Suprapubic skin (tissue), 4 donors: ENCODE measurements around the gene SLF2. TPM values are rescaled to one million over a fixed set of nuclear protein-coding genes. Genes with fewer than 3 reads are reported as not detected.
"Not testable (repeated sequence)": the region's sequence is repeated elsewhere in the genome, so short reads cannot be mapped to it uniquely, and the experiment has no call there.

Experiments
- DNase-seq, 2 donors: peaks; one replicate each; pipeline ENCODE4 v3.0.0-alpha.2; 2019; ENCODE audit warnings: low spot score in 2 of 2
- H3K27ac ChIP-seq: fragments of 200-600 bp; sonication (generic); one replicate; pipeline ENCODE4 v1.5.1; 2019
- H3K27me3 ChIP-seq: fragments of 200-600 bp; sonication (generic); one replicate; pipeline ENCODE4 v1.5.1; 2019
- H3K36me3 ChIP-seq: fragments of 200-600 bp; sonication (generic); one replicate; pipeline ENCODE4 v1.5.1; 2019
- H3K4me1 ChIP-seq: fragments of 200-600 bp; sonication (generic); one replicate; pipeline ENCODE4 v1.5.1; 2019
- H3K4me3 ChIP-seq: fragments of 200-600 bp; sonication (generic); one replicate; pipeline ENCODE4 v1.5.1; 2019; ENCODE audit warnings: mild to moderate bottlenecking
- H3K9me3 ChIP-seq: fragments of 200-600 bp; sonication (generic); one replicate; pipeline ENCODE4 v1.5.1; 2019
- CTCF ChIP-seq, 2 donors: fragments of 200-600 bp in 1 of 2; fragments of 450-650 bp in 1 of 2; sonication (generic) in 1 of 2; IDR thresholded peaks; one replicate each; pipeline ENCODE4 v1.5.1; 2016 to 2019; ENCODE audit warnings: antibody characterized with exemption in 2 of 2, mild to moderate bottlenecking in 1 of 2, moderate library complexity in 1 of 2
- EP300 ChIP-seq: sonication (generic); formaldehyde crosslinking; IDR thresholded peaks from one replicate; pipeline ENCODE4 v1.6.1; 2017; ENCODE audit warnings: antibody characterized with exemption
- POLR2A ChIP-seq, 2 donors: fragments of 450-650 bp; IDR thresholded peaks; one replicate each; pipeline ENCODE4 v1.6.1; 2017; ENCODE audit warnings: antibody characterized with exemption in 2 of 2, mild to moderate bottlenecking in 2 of 2, moderate library complexity in 2 of 2
- POLR2AphosphoS5 ChIP-seq, 3 donors: sonication (generic); formaldehyde crosslinking; IDR thresholded peaks; one replicate each; pipeline ENCODE4 v1.6.1; 2017; ENCODE audit warnings: antibody characterized with exemption in 3 of 3
- WGBS: methylation state at CpG from one replicate; pipeline ENCODE4 v1.1.5; 2018; 5-methylcytosine and 5-hydroxymethylcytosine counted together
- total RNA-seq, 4 donors: library from RNA; depleted of rRNA; stranded (reverse); fragments of >200 nt; gene quantifications; one replicate each; pipeline ENCODE4 v1.1.0, GENCODE V29; 2016

SLF2 gene
- total RNA-seq, 4 donors from 2014 or later = 11.6 to 41.4 (median 15.6) TPM

- H3K27ac ChIP-seq = no peak overlapping the region
- no peak for DNase-seq
- no peaks in the 10 kb centered on the region for H3K36me3 ChIP-seq
- 67% methylated on average over 5 of the region's 5 CpGs for WGBS
- H3K27me3 ChIP-seq = peaks cover 20% of the 10 kb centered on the region
- no peak for TF ChIP-seq EP300
- TF ChIP-seq POLR2AphosphoS5 (IDR thresholded peaks at IDR 0.05) = no peak
- TF ChIP-seq CTCF (IDR thresholded peaks at IDR 0.05) = no peak
- no peak for TF ChIP-seq POLR2A (IDR thresholded peaks at IDR 0.05)
- no peaks in the 10 kb centered on the region for H3K4me1 ChIP-seq
- H3K4me3 ChIP-seq = no peak overlapping the region
- H3K9me3 ChIP-seq = no peaks in the 10 kb centered on the region
Observed at GRCh38 chr10:100881556-100882213, 31.1 kb upstream of the SLF2 start.

GRCh38 chr10:100882252-100882651 lies 30.5 kb upstream of the SLF2 start:
- no peak for DNase-seq
- Histone ChIP-seq H3K27me3 (peaks cover 17% of the 10 kb centered on the region), H3K4me1 (no peaks in the 10 kb centered on the region), H3K36me3 (no peaks in the 10 kb centered on the region), H3K27ac (no peak overlapping the region), H3K9me3 (no peaks in the 10 kb centered on the region), H3K4me3 (no peak overlapping the region)
- WGBS = 68% methylated on average over 8 of the region's 8 CpGs
- TF ChIP-seq CTCF (IDR thresholded peaks at IDR 0.05) = no peak
- TF ChIP-seq POLR2AphosphoS5 (IDR thresholded peaks at IDR 0.05) = no peak
- no peak for TF ChIP-seq POLR2A (IDR thresholded peaks at IDR 0.05)
- no peak for TF ChIP-seq EP300

GRCh38 chr10:100882671-100883311 lies 30.0 kb upstream of the SLF2 start:
- no peak overlapping the region for H3K27ac ChIP-seq
- 63% methylated on average over 23 of the region's 23 CpGs for WGBS
- H3K4me3 ChIP-seq = no peak overlapping the region
- H3K27me3 ChIP-seq = peaks cover 17% of the 10 kb centered on the region
- no peak for DNase-seq
- no peaks in the 10 kb centered on the region for H3K36me3 ChIP-seq
- H3K9me3 ChIP-seq = no peaks in the 10 kb centered on the region
- no peak for TF ChIP-seq CTCF (IDR thresholded peaks at IDR 0.05)
- no peak for TF ChIP-seq POLR2A (IDR thresholded peaks at IDR 0.05)
- TF ChIP-seq POLR2AphosphoS5 (IDR thresholded peaks at IDR 0.05) = no peak
- TF ChIP-seq EP300 = no peak
- H3K4me1 ChIP-seq = no peaks in the 10 kb centered on the region

GRCh38 chr10:100883312-100883821 lies 29.4 kb upstream of the SLF2 start:
- WGBS = 64% methylated on average over 12 of the region's 14 CpGs
- H3K4me1 ChIP-seq = no peaks in the 10 kb centered on the region
- peak in 1 of 2 donors; percentile 44 for DNase-seq
- TF ChIP-seq CTCF (IDR thresholded peaks at IDR 0.05) (no peak), POLR2A (IDR thresholded peaks at IDR 0.05) (no peak), POLR2AphosphoS5 (IDR thresholded peaks at IDR 0.05) (no peak), EP300 (no peak)
- no peak overlapping the region for H3K27ac ChIP-seq
- no peak overlapping the region for H3K4me3 ChIP-seq
- no peaks in the 10 kb centered on the region for H3K9me3 ChIP-seq
- no peaks in the 10 kb centered on the region for H3K36me3 ChIP-seq
- peaks cover 15% of the 10 kb centered on the region for H3K27me3 ChIP-seq

- H3K4me3 ChIP-seq, H3K4me1 ChIP-seq, H3K27ac ChIP-seq, H3K36me3 ChIP-seq, H3K9me3 ChIP-seq: not testable (repeated sequence)
- peaks cover 24% of the 10 kb centered on the region for H3K27me3 ChIP-seq
- WGBS = 96% methylated on average over 13 of the region's 13 CpGs
- DNase-seq = peak; percentile 22 to 41
Observed at GRCh38 chr10:100885611-100886010, 27.2 kb upstream of the SLF2 start.
